HG02870 (cell line): Measurements from ENCODE around the gene CLCN2.
A peak's percentile ranks its signal among the peaks of the same experiment; 100 is the strongest.
"Not testable (repeated sequence)": the region's sequence is repeated elsewhere in the genome, so short reads cannot be mapped to it uniquely, and the experiment has no call there.

Source experiments
- ATAC-seq: cut with Tn5 transposase; IDR thresholded peaks from one replicate; pipeline ENCODE4 v1.9.1; 2021; ENCODE audit warnings: mild to moderate bottlenecking, moderate library complexity; ENCODE audit not compliant: unreplicated experiment

The CLCN2 gene

DNA sequence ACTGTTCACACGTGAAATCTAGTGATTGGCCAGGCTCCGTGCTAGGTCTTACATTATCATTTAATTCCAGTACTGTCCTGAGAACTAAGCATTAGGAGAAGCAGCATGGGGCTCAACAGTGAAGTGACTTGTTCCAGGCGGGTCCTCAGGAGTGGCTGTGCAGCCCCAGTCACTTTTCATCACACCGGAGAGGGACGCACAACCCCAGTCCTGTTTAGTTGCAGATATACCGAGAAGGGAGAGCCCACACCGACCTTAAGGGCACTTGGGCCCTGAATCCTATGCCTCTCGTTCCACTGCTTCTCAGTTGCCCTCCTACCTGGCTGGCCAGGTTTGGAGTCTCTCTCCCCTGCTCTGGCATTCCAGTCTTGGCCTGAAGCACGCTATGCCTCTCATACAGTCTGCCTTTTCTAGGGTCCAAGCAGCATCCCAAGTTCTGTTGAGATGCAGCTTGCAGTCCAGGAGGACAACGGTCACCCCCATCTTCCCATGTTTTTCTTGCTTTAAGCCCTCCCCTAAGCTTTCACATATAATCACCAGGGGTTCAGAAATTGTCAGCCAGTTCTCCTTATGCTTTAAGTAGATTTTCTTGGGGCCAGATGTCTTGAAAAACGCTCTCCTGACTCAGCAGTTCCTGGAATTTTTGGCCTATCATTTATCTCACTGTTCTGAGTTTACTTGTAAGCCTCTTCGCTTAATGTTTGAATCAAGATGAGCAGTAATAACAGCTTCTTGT lies 13.9 kb downstream of the CLCN2 start:
- no peak for ATAC-seq

DNA sequence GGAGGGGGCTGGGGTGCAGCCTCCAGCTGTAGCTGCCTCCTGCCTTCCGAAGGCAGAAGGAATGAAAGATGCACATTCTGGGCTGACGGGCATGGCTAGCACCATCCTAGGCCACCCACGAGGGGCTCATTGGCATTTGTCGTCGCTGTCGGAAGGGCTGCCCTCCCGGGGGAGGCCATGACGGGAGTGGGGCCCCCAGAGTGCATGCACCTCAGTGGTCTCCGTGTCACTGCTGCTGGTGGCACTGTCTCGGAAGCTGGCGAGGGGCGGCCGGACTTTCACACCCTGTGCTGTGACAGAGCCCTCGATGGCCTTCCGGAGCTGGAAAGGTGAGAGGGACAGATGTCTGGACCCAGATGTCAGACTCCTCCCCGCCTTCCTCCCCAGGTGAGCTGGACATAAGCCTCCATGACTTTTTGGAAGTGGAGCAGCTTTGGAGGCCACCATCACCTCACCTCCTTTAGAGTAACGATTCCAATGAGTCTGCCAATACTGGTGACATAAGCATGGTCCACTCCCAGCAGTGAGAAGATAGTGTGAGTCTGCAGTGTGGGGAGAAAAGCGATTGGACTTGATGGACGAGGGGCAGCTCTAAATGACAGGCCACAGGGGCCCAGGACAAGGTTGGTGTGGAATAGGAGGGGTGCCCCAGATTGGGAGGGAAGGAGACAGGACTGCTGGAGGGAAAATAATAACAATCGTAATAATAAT lies 14.8 kb downstream of the CLCN2 start:
- no peak for ATAC-seq

DNA sequence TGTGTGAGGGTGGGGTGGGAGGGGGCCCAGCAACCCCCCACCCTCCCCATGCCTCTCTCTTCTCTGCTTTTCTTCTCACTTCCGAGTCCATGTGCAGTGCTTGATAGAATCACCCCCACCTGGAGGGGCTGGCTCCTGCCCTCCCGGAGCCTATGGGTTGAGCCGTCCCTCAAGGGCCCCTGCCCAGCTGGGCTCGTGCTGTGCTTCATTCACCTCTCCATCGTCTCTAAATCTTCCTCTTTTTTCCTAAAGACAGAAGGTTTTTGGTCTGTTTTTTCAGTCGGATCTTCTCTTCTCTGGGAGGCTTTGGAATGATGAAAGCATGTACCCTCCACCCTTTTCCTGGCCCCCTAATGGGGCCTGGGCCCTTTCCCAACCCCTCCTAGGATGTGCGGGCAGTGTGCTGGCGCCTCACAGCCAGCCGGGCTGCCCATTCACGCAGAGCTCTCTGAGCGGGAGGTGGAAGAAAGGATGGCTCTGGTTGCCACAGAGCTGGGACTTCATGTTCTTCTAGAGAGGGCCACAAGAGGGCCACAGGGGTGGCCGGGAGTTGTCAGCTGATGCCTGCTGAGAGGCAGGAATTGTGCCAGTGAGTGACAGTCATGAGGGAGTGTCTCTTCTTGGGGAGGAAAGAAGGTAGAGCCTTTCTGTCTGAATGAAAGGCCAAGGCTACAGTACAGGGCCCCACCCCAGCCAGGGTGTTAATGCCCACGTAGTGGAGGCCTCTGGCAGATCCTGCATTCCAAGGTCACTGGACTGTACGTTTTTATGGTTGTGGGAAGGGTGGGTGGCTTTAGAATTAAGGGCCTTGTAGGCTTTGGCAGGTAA lies 15.9 kb downstream of the CLCN2 start:
- ATAC-seq = no peak

DNA sequence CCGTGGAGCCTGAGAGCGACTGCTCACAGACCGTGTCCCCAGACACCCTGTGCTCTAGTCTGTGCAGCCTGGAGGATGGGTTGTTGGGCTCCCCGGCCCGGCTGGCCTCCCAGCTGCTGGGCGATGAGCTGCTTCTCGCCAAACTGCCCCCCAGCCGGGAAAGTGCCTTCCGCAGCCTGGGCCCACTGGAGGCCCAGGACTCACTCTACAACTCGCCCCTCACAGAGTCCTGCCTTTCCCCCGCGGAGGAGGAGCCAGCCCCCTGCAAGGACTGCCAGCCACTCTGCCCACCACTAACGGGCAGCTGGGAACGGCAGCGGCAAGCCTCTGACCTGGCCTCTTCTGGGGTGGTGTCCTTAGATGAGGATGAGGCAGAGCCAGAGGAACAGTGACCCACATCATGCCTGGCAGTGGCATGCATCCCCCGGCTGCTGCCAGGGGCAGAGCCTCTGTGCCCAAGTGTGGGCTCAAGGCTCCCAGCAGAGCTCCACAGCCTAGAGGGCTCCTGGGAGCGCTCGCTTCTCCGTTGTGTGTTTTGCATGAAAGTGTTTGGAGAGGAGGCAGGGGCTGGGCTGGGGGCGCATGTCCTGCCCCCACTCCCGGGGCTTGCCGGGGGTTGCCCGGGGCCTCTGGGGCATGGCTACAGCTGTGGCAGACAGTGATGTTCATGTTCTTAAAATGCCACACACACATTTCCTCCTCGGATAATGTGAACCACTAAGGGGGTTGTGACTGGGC lies 16.7 kb downstream of the CLCN2 start:
- no peak for ATAC-seq

DNA sequence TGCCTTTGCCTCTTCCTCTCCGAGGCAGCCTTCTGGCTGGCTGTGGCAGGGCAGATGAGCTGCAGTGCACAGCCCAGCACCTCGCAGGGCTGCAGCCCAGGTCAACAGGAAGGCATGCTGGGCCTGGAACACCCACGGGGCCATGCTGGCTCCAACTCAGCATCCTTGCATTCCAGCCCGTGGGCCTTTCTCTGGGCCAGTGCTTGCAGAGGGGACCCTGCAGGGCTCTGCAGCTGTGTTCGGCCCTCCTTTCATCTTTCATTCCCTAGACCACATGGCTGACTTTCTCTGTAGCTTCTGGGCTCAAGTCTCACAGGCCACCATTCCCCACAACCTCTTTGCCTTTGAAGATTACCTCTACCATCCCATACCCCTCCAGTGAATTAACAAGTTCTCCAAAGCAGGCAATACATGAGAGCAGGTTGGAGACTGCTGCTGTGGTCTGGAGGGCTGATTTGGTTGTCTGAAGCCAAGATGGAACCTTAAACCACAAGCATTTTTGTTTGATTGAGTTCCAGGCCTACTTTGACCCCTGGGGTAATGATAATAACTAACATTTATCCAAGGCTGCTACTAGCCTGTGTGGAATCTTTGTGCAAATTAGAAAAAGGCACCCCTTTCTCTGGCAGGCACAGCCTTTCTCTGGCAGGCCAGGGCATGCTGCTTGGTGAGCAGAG lies 18.1 kb downstream of the CLCN2 start:
- no peak for ATAC-seq

DNA sequence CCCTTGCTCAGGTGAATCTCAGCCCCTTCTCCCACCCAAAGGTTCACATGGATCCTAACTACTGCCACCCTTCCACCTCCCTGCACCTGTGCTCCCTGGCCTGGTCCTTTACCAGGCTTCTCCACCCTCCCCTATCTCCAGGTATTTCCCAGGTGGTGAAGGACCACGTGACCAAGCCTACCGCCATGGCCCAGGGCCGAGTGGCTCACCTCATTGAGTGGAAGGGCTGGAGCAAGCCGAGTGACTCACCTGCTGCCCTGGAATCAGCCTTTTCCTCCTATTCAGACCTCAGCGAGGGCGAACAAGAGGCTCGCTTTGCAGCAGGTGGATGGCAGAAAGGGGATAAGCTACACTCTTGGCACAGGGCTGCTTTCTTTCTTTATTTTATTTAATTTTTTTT lies 19.5 kb downstream of the CLCN2 start:
- ATAC-seq = no peak

DNA sequence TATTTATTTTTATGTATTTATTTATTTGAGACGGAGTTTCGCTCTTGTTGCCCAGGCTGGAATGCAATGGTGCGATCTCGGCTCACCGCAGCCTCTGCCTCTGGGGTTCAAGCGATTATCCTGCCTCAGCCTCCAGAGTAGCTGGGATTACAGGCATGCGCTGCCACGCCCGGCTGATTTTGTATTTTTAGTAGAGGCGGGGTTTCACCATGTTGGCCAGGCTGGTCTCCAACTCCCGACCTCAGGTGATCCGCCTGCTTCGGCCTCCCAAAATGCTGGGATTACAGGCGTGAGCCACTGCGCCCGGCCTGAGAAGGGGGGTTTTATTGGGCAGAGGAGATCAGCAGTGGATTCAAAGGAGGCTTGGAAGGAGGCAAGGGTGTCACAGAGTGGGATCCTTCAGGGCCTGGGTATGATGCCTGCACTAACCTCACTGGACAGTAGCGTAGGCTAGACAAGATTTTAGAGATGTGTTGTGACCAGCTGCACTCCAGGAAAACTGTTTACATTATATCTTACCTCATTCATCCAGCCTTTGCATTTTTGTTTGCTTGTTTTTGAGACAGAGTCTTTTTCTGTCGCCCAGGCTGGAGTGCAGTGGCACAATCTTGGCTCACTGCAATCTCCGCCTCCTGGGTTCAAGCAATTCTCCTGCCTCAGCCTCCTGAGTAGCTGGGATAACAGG lies 21.8 kb downstream of the CLCN2 start:
- ATAC-seq = not testable (repeated sequence)

DNA sequence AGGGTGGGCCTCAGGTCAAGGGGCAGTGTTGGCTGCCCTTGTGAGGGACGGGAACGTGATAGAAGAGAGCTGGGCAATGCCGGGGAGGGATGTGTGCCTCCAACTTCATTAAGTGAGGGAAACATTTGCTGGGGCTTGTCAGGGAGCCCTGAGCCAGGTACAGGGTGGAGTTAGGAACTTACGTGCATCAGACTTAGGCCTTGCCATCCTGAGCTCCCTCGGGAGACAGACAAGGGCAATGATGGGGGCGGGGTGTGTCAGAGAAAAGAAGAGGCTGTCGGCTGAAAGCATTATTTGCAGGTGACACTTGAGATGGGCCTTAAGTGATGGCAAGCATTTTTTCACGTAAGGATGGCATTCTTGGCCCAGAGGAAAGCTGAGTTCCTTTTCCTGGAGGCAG lies 22.4 kb downstream of the CLCN2 start:
- no peak for ATAC-seq

DNA sequence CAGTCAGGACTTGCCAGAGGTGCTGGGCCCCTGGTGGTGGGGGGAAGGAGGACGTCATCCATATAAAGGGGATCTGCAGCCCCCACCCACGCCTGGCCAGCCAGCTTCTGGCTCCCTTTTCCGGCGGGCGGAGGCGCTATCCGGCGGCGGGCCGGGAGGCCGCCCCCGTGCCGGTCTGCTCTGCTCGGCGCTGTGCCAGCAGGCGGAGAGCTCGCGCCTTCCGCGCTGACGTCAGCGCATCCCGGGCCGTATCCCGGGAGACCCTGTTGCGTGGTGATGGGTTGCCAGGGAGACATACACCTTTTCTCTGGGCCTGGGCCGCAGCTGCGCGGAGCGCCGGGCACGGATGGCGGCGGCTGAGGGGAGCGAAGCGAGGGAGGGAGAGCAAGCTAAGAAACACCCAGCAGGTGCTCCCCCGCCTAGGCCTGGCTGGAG lies 22.9 kb downstream of the CLCN2 start:
- ATAC-seq = no peak

DNA sequence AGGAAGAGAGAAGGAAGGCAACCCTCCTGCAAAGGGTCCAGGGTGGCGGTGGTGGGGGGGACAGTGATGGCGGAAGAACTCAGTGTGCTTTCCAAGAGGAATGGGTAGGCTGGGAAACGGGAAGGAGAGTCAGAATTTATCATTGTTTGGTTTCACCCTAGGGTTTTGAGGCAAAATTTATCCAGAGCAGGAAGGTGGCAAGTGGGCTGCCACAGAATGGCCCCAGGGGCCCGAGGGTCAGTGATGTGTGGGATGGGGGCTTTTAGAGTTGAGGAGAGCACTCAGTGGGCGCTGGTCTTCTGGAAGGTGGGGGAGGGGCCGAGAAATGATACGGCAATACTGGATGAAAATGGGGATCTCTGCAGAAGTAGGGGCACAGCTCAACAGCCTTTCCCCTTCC lies 23.4 kb downstream of the CLCN2 start:
- no peak for ATAC-seq

DNA sequence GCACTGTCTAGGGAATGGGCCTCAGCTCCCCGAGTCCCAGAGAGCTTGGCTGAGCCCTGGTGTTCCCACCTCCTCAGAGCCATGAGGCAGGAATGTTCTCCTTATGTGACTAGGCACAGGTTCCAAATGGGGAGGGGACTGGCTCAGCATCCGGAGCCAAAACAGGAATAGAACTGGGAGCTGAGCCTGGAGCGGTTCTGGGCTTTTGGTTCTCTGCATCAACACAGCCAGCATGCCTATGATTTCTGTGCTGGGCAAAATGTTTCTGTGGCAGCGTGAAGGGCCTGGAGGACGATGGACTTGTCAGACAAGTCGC lies 24.0 kb downstream of the CLCN2 start, which contains the start of gene FAM131A:
Gene FAM131A (plus strand): TSS at position 202 of the 316 bp plus-strand sequence. CDS start 31 bp downstream, at position 233.
- no peak for ATAC-seq

DNA sequence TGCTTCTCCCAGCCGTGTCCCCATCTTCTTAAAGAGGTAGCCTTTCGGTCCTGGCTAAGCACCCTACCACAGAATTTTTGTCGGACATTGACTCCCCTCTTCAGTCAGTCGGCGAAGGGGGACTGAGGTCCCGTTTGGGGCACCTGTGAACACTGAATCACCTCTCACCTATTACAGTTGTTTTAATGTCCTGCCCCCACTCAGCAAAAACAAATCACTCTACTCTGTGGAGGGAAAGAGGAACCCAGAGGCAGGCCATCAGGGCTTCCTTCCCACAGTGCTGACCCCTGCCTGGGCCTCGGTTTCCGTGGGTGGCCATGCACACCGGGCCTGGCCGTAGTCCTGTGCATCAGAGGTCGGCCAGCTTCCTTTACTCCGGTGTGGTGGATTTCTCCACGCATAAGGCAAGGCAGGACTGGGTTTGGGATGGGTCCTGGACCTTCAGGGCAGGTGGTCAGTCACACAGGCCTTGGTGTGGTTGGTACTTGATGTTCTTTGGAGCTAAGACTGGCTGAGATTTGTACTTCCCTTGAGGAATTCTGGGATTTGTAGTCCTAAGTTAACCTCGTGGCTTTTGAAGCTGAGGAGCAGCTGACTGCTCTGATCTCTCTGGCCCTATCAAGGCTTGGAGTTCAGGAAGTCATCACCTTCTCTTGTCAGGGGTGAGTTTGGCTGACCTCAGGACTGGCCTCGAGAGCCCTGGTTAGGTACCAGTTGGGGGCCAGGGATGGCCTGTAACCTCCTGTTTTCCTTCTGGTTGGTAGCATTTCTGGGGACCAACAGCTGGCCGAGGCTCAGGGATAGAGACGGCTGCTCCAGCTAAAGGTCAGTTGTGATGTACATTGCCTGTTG lies 24.6 kb downstream of the CLCN2 start:
- ATAC-seq = no peak

DNA sequence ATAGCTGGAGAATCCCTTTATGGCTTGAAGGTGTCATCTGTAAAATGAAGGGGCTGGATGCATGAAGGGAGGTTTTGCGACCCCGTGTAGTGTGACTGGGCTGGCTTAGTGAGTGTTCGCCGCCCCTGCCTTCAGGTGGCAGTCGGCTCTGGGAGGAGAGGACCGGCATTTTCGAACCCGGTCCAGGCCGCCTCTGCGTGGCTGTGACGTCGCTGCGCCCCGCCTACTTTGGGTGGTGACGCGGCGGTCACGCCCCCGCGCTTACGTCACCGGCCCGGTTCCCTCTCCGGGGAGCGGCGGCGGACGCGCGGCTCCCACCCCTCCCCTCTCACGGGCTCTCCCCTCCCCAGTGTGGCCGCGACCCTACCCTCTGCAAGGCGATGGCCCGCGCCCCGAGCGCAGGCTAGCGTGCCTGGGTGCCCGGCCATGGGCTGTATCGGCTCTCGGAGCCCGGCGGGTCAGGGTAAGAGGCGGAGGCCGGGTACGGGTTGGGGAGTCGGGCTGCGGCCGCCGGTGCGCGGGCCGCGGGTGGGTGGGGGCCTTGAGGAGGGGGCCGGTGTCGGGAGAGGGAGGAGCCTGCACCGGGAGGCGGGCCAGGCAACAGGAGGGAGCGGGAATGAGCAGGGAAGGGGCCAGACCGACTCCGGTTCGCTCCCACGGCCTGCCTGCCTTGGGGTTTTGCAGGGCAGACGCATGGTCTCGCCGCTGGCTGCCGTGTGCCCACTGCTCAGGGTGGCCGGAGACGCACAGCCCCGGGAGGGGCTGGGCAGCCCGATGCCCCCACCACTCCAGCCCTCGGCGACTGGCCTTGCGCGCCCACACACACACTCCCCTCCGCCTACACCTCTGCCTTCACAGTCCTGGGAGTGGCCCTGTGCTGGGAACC lies 25.5 kb downstream of the CLCN2 start:
- peak; percentile 57 for ATAC-seq

DNA sequence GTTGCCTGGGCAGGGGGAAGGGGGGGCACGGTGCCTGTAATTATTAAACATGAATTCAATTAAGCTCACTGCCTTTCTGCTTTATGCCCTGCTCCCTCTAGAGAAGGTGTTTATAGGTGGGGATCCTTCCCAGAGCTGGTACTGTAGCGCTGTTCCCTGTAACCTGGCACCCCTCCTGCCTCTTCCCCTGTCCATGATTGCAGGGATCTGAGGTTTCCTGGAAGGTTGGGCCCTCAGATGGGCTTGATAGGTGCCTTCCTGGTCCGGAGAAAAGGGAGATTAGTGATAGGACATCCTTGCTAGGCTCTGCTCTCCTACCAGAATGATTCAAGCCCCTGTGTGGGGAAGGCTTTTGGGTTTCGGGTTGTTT lies 26.1 kb downstream of the CLCN2 start:
- peak; percentile 18 for ATAC-seq

DNA sequence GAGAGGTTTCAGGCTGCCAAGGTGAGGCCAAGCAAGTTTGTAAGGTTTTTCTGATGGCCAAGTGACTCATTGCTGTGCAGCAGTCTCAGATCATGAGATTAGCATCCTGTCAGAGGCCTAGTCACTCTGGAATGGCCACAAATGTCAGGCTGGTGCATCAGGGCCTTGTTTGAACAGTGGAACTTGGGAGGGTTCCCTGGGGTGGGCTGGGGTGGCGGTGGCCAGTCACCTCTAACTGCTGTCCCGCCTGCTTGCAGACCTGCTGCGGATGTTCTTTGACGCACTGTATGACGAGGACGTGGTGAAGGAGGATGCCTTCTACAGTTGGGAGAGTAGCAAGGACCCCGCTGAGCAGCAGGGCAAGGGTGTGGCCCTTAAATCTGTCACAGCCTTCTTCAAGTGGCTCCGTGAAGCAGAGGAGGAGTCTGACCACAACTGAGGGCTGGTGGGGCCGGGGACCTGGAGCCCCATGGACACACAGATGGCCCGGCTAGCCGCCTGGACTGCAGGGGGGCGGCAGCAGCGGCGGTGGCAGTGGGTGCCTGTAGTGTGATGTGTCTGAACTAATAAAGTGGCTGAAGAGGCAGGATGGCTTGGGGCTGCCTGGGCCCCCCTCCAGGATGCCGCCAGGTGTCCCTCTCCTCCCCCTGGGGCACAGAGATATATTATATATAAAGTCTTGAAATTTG lies 26.8 kb downstream of the CLCN2 start:
- no peak for ATAC-seq

DNA sequence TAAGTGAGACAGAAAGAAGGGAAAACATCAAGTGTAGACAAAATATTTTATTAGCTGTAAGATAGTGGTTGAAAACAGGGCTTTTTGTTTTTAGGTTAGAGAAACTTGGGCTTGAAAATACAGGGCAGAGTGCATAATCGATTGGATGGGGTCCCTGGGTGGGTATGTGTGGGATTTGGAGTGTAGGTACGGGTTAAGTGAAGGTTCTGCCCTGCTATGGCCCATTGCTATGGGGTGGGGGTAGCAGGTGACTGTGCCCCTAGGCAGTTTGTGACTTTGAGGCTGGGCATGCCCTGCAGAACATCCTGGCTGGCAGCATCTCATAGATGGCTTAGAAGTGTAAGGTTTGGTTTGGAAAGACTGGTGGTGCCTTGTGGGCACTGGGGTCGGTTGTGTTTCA lies 27.7 kb downstream of the CLCN2 start:
- no peak for ATAC-seq

DNA sequence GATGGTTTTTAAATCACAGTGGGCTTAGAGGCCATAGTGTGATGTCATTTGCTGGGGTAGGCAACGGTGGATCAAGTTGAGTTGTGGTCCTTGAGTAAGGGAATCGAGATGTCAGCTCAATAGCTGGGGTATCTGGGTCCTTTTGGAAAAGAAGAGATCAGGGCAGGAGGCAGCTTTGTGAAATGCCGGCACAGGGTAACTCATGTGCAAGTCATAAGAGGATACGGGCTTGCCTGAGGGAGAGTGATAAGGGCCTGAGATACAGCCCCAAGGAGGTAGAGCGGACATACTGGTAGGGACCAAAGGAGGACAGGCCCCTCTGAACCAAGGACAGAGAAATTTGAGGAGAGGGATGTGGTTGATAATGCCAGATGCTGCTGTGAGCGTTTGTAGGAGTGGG lies 28.2 kb downstream of the CLCN2 start:
- no peak for ATAC-seq
